Fibroblast of upper back skin (primary cell): ENCODE measurements around the gene DRD4.
A peak's percentile ranks its signal among the peaks of the same experiment; 100 is the strongest.
"Not testable (repeated sequence)": the region's sequence is repeated elsewhere in the genome, so short reads cannot be mapped to it uniquely, and the experiment has no call there.

Experiments
- DNase-seq: peaks from one replicate; pipeline ENCODE4 v3.0.0-alpha.2; 2013

DRD4 gene

GRCh38 chr11:645536-645935, 8.5 kb downstream of the DRD4 start:
- DNase-seq = no peak

- DNase-seq = no peak
Measured at GRCh38 chr11:646214-646613, 9.1 kb downstream of the DRD4 start.

DNA sequence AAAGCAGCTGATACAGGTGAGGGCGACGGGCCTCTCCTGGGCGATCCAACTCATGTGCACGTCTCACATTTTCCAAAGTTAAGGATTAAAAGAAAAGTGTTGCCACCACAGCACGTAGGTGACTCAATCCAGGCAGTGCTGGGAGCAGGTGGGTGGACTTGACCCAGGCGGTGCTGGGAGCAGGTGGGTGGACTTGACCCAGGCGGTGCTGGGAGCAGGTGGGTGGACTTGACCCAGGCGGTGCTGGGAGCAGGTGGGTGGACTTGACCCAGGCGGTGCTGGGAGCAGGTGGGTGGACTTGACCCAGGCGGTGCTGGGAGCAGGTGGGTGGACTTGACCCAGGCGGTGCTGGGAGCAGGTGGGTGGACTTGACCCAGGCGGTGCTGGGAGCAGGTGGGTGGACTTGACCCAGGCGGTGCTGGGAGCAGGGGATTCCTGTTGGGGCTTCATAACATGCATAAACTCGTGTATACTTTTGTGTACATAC, 10.6 kb downstream of the DRD4 start:
- not testable (repeated sequence) for DNase-seq

- no peak for DNase-seq
Measured at GRCh38 chr11:650482-650881, 13.4 kb downstream of the DRD4 start.

DNA sequence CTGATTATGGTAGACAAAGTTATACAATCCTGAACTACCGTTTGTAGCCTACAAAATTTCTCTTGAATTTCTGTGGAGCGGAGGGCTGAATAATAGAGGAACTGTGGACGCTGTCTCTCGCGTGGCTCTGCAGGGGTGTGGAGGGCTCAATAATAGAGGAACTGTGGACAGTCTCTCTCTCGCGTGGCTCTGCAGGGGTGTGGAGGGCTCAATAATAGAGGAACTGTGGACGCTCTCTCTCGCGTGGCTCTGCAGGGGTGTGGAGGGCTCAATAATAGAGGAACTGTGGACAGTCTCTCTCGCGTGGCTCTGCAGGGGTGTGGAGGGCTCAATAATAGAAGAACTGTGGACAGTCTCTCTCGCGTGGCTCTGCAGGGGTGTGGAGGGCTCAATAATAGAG, 16.1 kb downstream of the DRD4 start:
- DNase-seq = not testable (repeated sequence)

GRCh38 chr11:653837-654236, 16.8 kb downstream of the DRD4 start:
- no peak for DNase-seq

DNA sequence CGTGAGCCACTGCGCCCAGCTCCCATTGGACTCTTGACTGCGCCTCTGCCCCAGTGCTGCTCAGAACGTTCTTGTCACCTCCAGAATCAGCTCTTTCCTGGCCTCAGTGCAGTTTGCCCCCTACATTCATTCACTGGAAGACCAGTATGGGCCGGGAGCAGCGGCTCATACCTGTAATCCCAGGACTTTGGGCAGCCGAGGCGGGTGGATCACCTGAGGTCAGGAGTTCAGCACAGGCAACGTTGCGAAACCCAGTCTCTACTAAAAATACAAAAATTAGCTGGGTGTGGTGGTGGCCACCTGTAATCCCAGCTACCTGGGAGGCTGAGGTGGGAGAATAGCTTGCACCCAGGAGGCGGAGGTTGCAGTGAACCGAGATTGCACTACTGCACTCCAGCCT, 17.4 kb downstream of the DRD4 start:
- DNase-seq = not testable (repeated sequence)

DNA sequence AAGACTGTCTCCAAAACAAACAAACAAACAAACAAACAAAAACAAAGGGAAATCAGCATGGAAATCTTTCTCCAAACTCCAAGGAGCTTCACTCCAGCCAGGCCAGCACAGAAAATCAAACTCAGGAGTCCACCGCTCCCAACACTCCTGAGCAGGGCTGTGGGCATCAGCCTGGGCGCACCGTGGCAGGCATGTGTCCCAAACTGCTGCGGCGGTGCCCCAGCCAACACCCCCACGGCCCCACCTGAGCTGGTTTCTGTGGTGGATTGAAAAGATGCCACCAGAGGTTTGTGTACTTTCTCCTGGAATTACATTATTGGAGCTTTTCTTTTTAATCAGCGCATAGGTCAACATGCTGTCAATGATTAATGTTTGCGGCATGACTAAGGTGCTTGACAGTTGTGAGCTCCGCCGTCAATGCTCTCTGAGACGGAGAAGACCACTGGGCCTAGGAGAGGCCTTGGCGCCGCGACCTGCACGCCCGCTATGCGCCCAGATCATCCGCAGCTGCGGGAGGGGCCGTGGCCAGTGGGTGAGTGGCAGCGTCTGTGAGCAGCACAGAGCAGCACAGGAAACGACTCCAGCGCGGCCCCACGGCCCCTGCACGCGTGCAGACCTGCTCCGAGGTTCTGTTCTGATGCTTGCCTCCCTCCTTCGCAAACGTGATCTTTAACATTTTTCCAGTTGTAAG, 18.1 kb downstream of the DRD4 start:
- DNase-seq = no peak

GRCh38 chr11:656426-656825, 19.4 kb downstream of the DRD4 start:
- no peak for DNase-seq

GRCh38 chr11:656866-657265, 19.8 kb downstream of the DRD4 start:
- no peak for DNase-seq

DNA sequence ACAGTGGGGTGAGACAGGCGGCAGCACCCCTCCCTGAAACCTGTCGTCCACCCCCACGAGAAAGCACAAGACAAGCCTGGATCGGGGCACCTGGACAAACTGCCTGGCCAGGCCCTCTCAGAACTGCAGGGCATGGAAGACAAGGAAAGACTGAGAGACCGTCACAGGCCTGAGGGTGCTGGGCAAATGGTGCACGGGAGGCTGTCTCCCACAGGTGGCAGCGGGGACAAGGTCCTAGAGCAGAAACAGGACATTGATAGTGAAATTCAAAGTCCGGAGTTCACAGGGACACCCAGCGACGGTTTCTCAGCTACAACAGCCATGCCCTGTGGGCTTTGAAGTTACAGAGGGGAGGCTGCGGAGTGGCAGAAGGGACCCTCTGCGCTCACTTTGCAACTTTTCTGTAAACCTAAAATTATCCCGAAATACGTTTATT, 20.6 kb downstream of the DRD4 start:
- DNase-seq = no peak

- no peak for DNase-seq
Measured at GRCh38 chr11:659532-660085, 22.5 kb downstream of the DRD4 start.

DNA sequence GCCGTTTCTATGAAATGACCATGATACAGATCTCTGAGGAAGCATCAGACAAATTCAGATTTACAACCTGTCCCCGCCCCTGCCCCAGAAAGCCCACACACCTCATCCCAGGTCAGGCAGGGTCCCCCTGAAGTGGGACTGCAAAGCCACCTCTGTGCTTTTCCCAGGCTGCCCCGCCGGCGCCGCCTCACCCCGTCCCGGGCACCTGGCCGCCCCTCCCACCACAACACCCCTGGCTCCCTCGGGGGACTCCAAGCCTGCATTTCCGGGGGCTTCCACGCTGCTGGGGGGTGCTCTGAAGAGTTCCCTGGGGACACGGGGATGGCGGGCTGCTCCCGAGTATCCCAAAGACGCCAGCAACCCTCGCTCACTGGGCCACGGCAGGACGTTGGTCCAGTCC, 23.2 kb downstream of the DRD4 start:
- DNase-seq = no peak

DNA sequence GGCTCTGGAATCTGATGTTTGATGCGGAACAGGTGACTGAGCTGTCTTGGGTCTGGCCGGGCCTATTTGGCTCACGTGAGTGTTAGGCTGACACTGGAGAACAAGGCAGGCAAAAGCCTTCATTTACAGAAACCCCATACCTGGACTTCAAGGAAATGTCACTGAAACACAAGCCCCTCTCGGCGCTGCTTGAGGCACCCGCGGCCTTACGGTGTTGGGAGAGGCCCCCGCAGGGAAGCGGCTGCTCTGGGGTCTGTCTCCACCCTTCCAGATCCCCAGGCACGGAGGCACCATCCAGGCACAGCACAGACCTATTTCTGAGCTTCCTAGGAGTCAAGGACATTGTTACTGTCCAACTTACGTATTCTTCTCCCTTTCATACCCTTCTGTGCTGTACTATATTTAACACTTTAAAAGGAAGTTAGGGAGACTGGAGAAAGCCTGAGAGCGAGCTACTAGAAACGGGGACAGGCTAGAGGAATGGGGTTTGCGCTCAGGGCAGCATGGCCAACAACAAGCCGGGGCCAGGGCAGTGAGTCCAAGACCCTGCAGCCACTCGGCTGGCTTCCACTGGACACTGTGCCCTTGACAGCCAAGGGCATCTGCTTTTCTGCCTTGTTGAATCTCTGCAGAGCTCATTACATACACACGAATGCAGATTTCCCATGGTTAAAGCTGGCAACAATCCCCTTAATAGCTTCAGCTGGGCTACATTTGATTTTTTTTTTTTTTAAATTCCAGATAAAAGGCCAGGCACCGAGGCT, 23.8 kb downstream of the DRD4 start:
- DNase-seq = no peak

- peak; percentile 34 for DNase-seq
Measured at GRCh38 chr11:662689-663274, 25.7 kb downstream of the DRD4 start.

GRCh38 chr11:665062-665703, 28.1 kb downstream of the DRD4 start:
- peak; percentile 12 for DNase-seq

DNA sequence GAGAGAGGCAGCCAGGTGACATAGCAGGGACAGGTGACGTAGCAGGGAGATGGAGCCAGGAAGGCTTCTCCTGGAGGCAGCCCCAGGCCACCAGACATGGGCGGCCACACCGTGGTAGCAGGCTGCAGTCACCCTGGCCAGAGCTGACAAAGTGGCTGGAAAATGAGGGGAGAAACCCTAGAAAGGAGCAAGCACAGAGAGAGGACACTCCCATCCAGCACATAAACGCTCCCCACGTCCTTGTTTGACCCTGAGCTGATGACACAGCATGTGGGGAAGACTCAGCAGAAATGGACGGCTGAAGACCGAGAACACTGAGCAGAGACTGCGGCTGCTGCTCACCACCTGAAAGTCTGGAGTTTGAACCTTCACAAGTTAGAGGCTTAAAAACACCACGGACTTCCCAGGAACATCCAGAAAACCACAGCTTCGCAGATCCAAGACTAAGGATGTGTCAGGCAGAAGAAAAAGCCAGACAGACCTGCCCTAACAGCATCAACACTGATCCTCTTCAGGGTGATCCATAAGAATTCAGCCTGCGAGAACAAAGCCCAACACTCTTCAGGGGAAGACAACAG, 28.7 kb downstream of the DRD4 start:
- DNase-seq = peak; percentile 45

- no peak for DNase-seq
Measured at GRCh38 chr11:673866-674265, 36.8 kb downstream of the DRD4 start.

DNA sequence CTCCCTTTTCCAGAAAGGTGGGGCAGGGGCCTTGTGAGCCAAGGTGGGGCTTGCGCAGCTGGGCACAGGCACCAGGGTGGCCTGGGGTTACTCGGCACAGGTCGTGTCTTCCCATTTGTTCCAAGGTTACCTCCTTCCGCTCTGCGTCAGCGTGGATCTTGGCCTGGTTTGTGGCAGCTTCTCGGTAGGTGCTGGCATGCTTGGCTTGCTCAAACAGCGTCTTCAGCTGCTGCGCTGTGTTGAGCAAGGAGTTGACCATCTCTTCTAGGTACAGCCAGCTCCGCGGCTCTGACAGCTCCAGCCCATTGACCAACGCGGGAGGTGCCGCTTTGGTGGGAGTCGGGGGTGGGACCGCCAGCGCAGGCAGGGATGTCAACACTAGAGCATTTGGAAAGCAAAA, 37.3 kb downstream of the DRD4 start:
- DNase-seq = no peak

GRCh38 chr11:678297-678696, 41.2 kb downstream of the DRD4 start:
- DNase-seq = no peak

GRCh38 chr11:679271-680207, 42.5 kb downstream of the DRD4 start:
- no peak for DNase-seq

- no peak for DNase-seq
Measured at GRCh38 chr11:680476-680875, 43.4 kb downstream of the DRD4 start.
